Cardiac muscle cell (in vitro differentiated cells and primary cell): ENCODE data around the gene ARHGAP26. TPM values are rescaled to one million over a fixed set of nuclear protein-coding genes. Genes with fewer than 3 reads are reported as not detected.
"Not testable (repeated sequence)": the region's sequence is repeated elsewhere in the genome, so short reads cannot be mapped to it uniquely, and the experiment has no call there.

ENCODE experiments used
- DNase-seq, 2 donors: peaks; one replicate each; pipeline versions ENCODE4 v3.0.0 to v3.0.0-alpha.2; 2010 to 2017; ENCODE audit warnings: low read depth in 1 of 2, low spot score in 1 of 2
- H3K27ac ChIP-seq: fragments of 200-600 bp; sonication (generic); 2 replicates; pipeline ENCODE4 v1.5.1; 2016
- H3K27me3 ChIP-seq: fragments of 200-600 bp; sonication (generic); 2 replicates; pipeline ENCODE4 v1.6.0; 2016; ENCODE audit warnings: control low read depth
- H3K36me3 ChIP-seq: fragments of 200-600 bp; sonication (generic); 2 replicates; pipeline ENCODE4 v1.5.1; 2016; ENCODE audit warnings: control low read depth
- H3K4me1 ChIP-seq: fragments of 200-600 bp; sonication (generic); 2 replicates; pipeline ENCODE4 v1.8.1; 2017; ENCODE audit warnings: low read depth, mild to moderate bottlenecking, mixed run types
- H3K4me3 ChIP-seq: fragments of 200-600 bp; sonication (generic); 2 replicates; pipeline ENCODE4 v1.5.1; 2016; ENCODE audit warnings: mild to moderate bottlenecking
- H3K9me3 ChIP-seq: fragments of 200-600 bp; sonication (generic); 2 replicates; pipeline ENCODE4 v1.5.1; 2017; ENCODE audit warnings: low read depth, mild to moderate bottlenecking, control low read depth
- polyA plus RNA-seq: library from polyadenylated mRNA; unstranded; fragments of >200 nt; fragmentation: Nextera tagmentation; extraction: Ambion mirVana; gene quantifications from 2 replicates; pipeline ENCODE4 v1.2.1, GENCODE V29; 2016
- total RNA-seq: library from RNA; depleted of rRNA; stranded (reverse); fragments of >200 nt; gene quantifications from 2 replicates; pipeline ENCODE4 v1.2.3, GENCODE V29; 2016
- TF ChIP-seq, protein P1 (sequence below): IDR thresholded peaks from 2 replicates; pipeline ENCODE4 v1.5.1; 2012; ENCODE audit warnings: low read depth, mild to moderate bottlenecking, low read length

ARHGAP26 gene
- total and polyA plus RNA-seq, 2 experiments from 2014 or later: 12.7 to 16.2 TPM

DNA sequence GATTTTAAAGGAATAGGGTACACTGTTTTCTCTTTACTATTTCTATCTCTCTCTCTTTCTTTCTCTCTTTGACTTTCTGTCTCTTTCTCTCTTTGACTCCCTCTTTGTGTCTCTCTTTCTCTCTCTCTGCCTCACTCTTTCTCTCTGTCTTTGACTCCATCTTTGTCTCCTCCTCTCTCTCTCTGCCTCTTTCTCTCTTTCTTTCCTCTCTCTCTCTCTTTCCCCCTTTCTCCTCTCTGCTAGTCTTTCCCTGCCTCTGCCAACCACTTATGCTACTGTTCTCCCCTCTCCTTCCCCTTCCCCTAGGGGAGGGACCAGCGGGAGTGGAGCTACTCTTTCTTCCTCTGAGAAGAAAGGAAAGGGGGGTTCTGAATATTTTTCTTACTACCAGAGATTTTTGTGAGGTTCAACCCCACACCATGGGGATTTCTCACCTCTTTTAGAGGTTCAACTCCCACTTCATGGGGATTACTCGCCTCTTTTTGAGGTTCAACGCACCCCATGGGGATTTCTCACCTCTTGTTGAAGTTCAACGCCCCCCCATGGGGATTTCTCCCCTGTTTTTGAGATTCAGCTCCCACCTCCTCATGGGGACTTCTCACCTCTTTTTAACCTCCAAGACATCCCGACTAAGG, 323.4 kb downstream of the ARHGAP26 start:
- H3K9me3 ChIP-seq: no peaks in the 10 kb centered on the region
- no peak for DNase-seq
- H3K27ac ChIP-seq: no peak overlapping the region
- H3K27me3 ChIP-seq: no peaks in the 10 kb centered on the region
- peaks cover 9% of the 10 kb centered on the region for H3K4me1 ChIP-seq
- no peak overlapping the region for H3K4me3 ChIP-seq
- TF ChIP-seq, protein P1, sequence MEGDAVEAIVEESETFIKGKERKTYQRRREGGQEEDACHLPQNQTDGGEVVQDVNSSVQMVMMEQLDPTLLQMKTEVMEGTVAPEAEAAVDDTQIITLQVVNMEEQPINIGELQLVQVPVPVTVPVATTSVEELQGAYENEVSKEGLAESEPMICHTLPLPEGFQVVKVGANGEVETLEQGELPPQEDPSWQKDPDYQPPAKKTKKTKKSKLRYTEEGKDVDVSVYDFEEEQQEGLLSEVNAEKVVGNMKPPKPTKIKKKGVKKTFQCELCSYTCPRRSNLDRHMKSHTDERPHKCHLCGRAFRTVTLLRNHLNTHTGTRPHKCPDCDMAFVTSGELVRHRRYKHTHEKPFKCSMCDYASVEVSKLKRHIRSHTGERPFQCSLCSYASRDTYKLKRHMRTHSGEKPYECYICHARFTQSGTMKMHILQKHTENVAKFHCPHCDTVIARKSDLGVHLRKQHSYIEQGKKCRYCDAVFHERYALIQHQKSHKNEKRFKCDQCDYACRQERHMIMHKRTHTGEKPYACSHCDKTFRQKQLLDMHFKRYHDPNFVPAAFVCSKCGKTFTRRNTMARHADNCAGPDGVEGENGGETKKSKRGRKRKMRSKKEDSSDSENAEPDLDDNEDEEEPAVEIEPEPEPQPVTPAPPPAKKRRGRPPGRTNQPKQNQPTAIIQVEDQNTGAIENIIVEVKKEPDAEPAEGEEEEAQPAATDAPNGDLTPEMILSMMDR: no peak
- H3K36me3 ChIP-seq: no peaks in the 10 kb centered on the region

DNA sequence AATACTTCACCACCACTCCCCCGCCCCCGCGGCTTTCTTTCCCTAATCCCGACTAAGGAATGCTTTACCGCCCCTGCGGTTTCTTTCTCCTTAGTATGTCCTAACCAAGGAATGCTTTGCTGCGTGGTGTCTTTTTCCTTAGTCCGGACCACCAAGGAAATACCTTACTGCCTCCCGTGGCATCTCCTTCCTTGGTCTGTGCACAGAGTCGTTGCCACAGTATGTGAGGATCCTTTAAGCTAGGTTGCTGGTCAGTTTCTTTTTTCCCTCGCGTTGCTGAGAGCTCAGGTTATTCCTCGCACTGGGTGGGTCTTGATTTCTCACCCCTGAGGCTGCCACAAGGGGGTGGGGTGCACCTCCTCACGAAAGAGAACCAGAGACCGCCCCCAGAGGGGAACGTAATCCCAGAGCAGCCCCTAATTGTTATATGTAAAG, 323.9 kb downstream of the ARHGAP26 start:
- no peaks in the 10 kb centered on the region for H3K9me3 ChIP-seq
- no peak overlapping the region for H3K4me3 ChIP-seq
- DNase-seq: peak; percentile 39 to 75
- no peak overlapping the region for H3K27ac ChIP-seq
- H3K36me3 ChIP-seq: no peaks in the 10 kb centered on the region
- H3K27me3 ChIP-seq: no peaks in the 10 kb centered on the region
- TF ChIP-seq, protein P1: no peak
- peaks cover 9% of the 10 kb centered on the region for H3K4me1 ChIP-seq

- not testable (repeated sequence) for H3K36me3 ChIP-seq, H3K27ac ChIP-seq, H3K4me1 ChIP-seq, H3K27me3 ChIP-seq, H3K9me3 ChIP-seq, DNase-seq, H3K4me3 ChIP-seq
Measured at GRCh38 chr5:143094608-143095007, 324.4 kb downstream of the ARHGAP26 start.

GRCh38 chr5:143101121-143101520, 330.9 kb downstream of the ARHGAP26 start:
- Histone ChIP-seq H3K36me3 (no peaks in the 10 kb centered on the region), H3K4me3 (no peak overlapping the region), H3K27ac (no peak overlapping the region), H3K4me1 (peaks cover 3% of the 10 kb centered on the region), H3K9me3 (no peaks in the 10 kb centered on the region), H3K27me3 (no peaks in the 10 kb centered on the region)
- no peak for DNase-seq
- TF ChIP-seq, protein P1: no peak

GRCh38 chr5:143101725-143102386, 331.7 kb downstream of the ARHGAP26 start:
- Histone ChIP-seq H3K27me3 (no peaks in the 10 kb centered on the region), H3K4me3 (no peak overlapping the region), H3K9me3 (no peaks in the 10 kb centered on the region), H3K4me1 (peaks cover 3% of the 10 kb centered on the region), H3K36me3 (no peaks in the 10 kb centered on the region), H3K27ac (no peak overlapping the region)
- peak; percentile 14 to 29 for DNase-seq
- TF ChIP-seq, protein P1: no peak

DNA sequence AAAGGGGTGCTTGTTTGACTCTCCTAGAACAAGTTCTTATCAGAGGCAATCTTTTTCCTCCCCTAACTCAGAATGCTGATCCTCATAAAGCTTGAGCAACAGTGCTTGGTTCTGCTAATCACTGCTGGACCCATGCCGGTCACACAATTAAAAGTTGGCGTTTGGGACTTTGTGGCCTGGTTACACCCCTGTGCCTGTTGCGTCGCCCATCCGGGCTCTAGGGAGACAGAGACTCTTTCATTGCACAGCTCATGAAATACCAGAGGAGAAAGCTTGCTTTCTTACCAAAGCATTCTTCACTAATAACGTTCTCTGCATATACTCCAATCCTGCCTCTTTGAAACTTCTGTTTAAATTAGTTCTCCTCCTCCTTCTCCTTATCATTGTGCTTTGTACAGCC, 332.2 kb downstream of the ARHGAP26 start:
- peaks cover 3% of the 10 kb centered on the region for H3K4me1 ChIP-seq

More for the DNA sequence above, 332.2 kb downstream of the ARHGAP26 start:
- Histone ChIP-seq H3K27me3 (no peaks in the 10 kb centered on the region), H3K27ac (no peak overlapping the region), H3K4me3 (no peak overlapping the region), H3K36me3 (no peaks in the 10 kb centered on the region), H3K9me3 (no peaks in the 10 kb centered on the region)
- TF ChIP-seq, protein P1: no peak
- peak in 1 of 2 donors; percentile 10 for DNase-seq
